ENCODE measurements around the gene HSD17B13.

The HSD17B13 gene, protein sequence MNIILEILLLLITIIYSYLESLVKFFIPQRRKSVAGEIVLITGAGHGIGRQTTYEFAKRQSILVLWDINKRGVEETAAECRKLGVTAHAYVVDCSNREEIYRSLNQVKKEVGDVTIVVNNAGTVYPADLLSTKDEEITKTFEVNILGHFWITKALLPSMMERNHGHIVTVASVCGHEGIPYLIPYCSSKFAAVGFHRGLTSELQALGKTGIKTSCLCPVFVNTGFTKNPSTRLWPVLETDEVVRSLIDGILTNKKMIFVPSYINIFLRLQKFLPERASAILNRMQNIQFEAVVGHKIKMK

DNA sequence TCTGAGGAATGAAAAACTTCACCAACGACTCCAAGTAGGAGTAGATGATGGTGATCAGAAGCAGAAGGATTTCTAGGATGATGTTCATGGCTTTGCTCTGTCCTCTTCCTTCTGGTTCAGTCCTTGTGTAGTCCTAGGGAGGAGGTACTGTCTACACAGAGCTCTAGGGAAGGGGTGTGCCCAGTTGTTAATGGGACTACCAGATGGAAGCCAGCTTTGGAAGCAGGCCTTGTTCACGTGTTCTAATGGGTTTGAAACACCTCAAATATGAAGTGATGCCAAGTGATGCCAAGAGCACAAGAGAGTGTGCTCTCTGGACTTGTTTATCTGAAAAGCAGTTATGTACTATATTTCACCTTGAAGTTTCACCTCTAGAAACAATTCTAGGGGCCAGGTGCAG is at the start of gene HSD17B13:
Gene HSD17B13 (minus strand): TSS at position 129 of the 400 bp plus-strand sequence. CDS start 41 bp downstream, at position 88.
- no peak for DNase-seq (ENCODE audit: extremely low read depth, low read depth)
- TF ChIP-seq, protein P1, sequence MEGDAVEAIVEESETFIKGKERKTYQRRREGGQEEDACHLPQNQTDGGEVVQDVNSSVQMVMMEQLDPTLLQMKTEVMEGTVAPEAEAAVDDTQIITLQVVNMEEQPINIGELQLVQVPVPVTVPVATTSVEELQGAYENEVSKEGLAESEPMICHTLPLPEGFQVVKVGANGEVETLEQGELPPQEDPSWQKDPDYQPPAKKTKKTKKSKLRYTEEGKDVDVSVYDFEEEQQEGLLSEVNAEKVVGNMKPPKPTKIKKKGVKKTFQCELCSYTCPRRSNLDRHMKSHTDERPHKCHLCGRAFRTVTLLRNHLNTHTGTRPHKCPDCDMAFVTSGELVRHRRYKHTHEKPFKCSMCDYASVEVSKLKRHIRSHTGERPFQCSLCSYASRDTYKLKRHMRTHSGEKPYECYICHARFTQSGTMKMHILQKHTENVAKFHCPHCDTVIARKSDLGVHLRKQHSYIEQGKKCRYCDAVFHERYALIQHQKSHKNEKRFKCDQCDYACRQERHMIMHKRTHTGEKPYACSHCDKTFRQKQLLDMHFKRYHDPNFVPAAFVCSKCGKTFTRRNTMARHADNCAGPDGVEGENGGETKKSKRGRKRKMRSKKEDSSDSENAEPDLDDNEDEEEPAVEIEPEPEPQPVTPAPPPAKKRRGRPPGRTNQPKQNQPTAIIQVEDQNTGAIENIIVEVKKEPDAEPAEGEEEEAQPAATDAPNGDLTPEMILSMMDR (IDR thresholded peaks at IDR 0.05; ENCODE audit: low read depth, low read length, missing control alignments), result no peak
- H3K4me3 ChIP-seq (replicated peaks; ENCODE audit: low read depth, low read length), result no peak within 1 kb of the TSS

DNA sequence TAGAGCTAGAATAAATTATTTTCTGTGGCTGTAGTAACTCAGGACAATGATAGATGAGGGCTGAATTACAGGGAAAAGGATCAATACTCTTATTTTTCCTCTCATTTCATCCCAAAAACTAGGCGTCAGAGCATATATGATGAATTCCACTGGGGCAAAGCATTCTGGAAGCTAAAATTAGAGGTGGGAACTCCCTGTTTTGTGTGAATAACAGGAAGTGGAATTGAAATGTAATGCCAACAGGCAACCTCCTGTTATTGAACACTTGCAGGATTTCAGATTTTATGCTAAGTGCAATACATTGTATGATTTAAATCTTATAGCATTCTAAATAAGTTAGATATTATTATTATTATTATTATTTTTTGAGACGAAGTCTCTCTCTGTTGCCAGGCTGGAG is 47.4 kb upstream of the HSD17B13 start:
- TF ChIP-seq, protein P1 (IDR thresholded peaks at IDR 0.05; ENCODE audit: low read depth, low read length, missing control alignments), result no peak
- H3K4me3 ChIP-seq (replicated peaks; ENCODE audit: low read depth, low read length), result no peak overlapping the region
- DNase-seq (ENCODE audit: extremely low read depth, low read depth), result no peak

DNA sequence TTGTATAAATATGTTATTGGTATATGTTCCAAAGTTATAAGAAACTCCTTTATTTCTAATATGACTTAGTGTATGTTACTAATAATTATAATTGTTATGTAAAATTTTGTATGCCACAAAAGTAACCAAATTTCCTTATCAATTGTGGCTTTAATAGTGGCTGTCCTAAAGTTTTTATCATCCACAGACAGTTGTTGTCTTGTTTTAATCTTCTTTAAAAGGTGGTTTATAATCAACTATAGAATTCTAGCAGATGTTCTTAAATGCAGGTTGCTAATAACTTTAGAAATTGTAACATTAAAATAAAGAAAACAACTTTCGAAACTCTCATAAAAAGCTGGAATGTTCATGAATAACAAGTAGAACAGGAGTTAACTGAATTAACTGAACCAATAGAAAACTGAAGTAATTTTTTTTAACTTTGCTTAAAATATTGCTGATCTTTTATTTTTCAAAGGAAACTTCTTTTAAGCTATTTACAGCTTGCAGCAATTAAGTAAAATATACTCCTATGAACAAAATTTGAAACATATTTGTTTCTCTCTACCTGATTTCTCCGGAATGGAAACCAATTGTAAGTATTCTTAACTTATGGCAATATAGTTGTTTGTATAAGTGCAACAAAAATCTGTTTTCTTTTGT is 44.0 kb upstream of the HSD17B13 start:
- no peak overlapping the region for H3K4me3 ChIP-seq (replicated peaks; ENCODE audit: low read depth, low read length)
- TF ChIP-seq, protein P1 (IDR thresholded peaks at IDR 0.05; ENCODE audit: low read depth, low read length, missing control alignments), result no peak
- DNase-seq (ENCODE audit: extremely low read depth, low read depth), result no peak

DNA sequence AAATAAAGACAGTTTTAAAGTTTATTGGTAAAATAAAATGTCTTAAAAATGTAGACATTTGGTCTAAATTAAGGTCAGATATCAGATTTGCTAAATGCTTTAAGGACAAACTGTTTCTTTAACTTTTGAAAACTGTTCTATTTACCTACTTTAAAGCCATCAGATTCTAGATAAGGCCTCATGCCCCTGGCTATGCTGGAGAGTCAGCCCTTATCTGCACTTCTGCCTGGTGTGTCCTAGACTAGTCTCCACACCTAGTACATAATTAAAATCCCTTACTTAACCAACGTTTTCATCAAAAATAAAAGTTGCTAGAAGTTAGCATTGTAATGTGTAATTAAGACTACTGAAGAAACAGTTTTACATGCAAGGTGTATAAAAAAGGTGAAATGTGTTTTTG is 42.7 kb upstream of the HSD17B13 start:
- no peak for DNase-seq (ENCODE audit: extremely low read depth, low read depth)
- TF ChIP-seq, protein P1 (IDR thresholded peaks at IDR 0.05; ENCODE audit: low read depth, low read length, missing control alignments), result no peak
- no peak overlapping the region for H3K4me3 ChIP-seq (replicated peaks; ENCODE audit: low read depth, low read length)

DNA sequence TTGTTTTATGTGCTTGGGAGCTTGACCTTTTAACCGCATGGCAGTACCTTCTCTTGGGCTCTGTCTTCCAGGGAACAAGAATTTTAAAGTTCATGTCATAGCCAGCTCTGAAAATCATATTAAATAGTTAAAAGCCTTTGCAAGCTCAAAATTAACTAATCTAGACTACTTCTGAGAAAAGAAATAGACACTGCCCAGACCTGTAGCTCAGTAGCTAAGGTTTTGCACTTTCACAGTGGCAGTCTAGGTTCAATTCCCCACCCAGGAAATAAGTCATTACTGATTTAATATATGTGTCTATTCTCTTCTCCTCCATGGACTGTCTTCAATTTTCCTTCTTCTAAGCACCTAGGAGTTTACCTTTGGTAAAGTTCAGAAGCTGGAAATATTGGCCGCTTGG is 40.9 kb upstream of the HSD17B13 start:
- no peak for DNase-seq (ENCODE audit: extremely low read depth, low read depth)
- TF ChIP-seq, protein P1 (IDR thresholded peaks at IDR 0.05; ENCODE audit: low read depth, low read length, missing control alignments), result no peak
- H3K4me3 ChIP-seq (replicated peaks; ENCODE audit: low read depth, low read length), result no peak overlapping the region

DNA sequence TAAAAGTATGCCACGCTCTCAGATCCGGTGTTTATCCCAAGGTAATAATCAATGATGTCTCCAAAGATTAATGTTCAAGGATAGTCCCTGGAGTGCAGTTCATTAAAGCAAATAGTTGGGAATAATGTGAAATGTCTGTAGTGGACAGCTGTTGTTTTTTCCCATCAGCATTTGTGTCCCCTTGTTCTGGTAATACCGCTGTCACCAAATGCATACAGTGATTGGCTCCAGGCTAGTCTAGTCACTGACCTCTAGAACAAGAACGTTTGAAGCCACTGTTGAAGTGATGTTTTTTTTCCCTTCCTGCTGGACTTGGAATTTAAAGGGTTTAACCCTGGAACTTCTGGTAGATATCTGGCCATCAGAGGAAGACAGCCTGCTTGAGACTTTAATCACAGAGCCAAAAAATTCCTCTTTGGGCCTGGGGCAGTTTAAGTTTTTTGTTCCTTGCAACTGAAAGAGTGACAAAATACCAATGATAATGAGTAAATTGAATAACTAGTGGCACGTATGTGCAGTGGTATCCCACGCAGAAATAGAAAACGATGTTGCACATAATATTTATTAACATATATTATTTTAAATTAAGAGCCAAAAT is 37.8 kb upstream of the HSD17B13 start:
- TF ChIP-seq, protein P1 (IDR thresholded peaks at IDR 0.05; ENCODE audit: low read depth, low read length, missing control alignments), result no peak
- DNase-seq (ENCODE audit: extremely low read depth, low read depth), result no peak
- no peak overlapping the region for H3K4me3 ChIP-seq (replicated peaks; ENCODE audit: low read depth, low read length)

All from HFF-Myc (cell line).